CD4-positive, CD25-positive, alpha-beta regulatory T cell (primary cell): ENCODE results near the gene PTBP1. TPM values are rescaled to one million over a fixed set of nuclear protein-coding genes. Genes with fewer than 3 reads are reported as not detected.
"Not testable (repeated sequence)": the region's sequence is repeated elsewhere in the genome, so short reads cannot be mapped to it uniquely, and the experiment has no call there.

Source experiments
- ATAC-seq, 2 donors: fragments of 150-1000 bp; cut with Tn5 transposase; one replicate each; pipeline ENCODE4 v1.10.0; 2021; ENCODE audit warnings: low read depth in 2 of 2, moderate number of reproducible peaks in 2 of 2, moderate library complexity in 1 of 2
- DNase-seq, 3 donors: peaks; one replicate each; pipeline versions ENCODE4 v3.0.0 to v3.0.0-alpha.2; 2012 to 2022; ENCODE audit warnings: mixed read lengths in 1 of 3
- H3K27ac ChIP-seq: one replicate; pipeline ENCODE4 v1.7.0; 2013; ENCODE audit warnings: mild to moderate bottlenecking, low read length; ENCODE audit not compliant: insufficient read depth, poor library complexity, severe bottlenecking
- H3K27me3 ChIP-seq: one replicate; pipeline ENCODE4 v1.7.0; 2013; ENCODE audit warnings: low read length; ENCODE audit not compliant: control insufficient read depth, insufficient read depth
- H3K36me3 ChIP-seq: one replicate; pipeline ENCODE4 v1.7.0; 2013; ENCODE audit warnings: mild to moderate bottlenecking, low read length, moderate library complexity; ENCODE audit not compliant: control insufficient read depth, insufficient read depth
- H3K4me1 ChIP-seq: 2 replicates; pipeline ENCODE4 v1.7.0; 2013; ENCODE audit warnings: mild to moderate bottlenecking, low read length; ENCODE audit not compliant: insufficient read depth, control insufficient read depth, poor library complexity, severe bottlenecking
- H3K4me3 ChIP-seq: one replicate; pipeline ENCODE4 v1.7.0; 2013; ENCODE audit warnings: low read depth, mild to moderate bottlenecking, low read length, moderate library complexity
- H3K9me3 ChIP-seq, 2 experiments: 1 replicate in 1 of 2; 2 replicates in 1 of 2; pipeline ENCODE4 v1.7.0; 2013; ENCODE audit warnings: low read length in 2 of 2, mild to moderate bottlenecking in 1 of 2, moderate library complexity in 1 of 2; ENCODE audit not compliant: control insufficient read depth in 2 of 2
- H3K27ac Mint-ChIP-seq, 3 donors: one replicate each; pipeline ENCODE4 v1.8.0; 2020 to 2022; ENCODE audit warnings: mild to moderate bottlenecking in 3 of 3, mixed read lengths in 3 of 3, moderate library complexity in 2 of 3
- H3K27me3 Mint-ChIP-seq: one replicate; pipeline ENCODE4 v1.8.0; 2022; ENCODE audit warnings: mild to moderate bottlenecking, mixed read lengths
- H3K36me3 Mint-ChIP-seq: one replicate; pipeline ENCODE4 v1.8.0; 2020; ENCODE audit warnings: mixed read lengths
- H3K4me1 Mint-ChIP-seq, 4 donors: one replicate each; pipeline ENCODE4 v1.8.0; 2020 to 2022; ENCODE audit warnings: mixed read lengths in 4 of 4, mild to moderate bottlenecking in 1 of 4
- H3K4me3 Mint-ChIP-seq, 4 donors: one replicate each; pipeline ENCODE4 v1.8.0; 2020 to 2022; ENCODE audit warnings: mild to moderate bottlenecking in 4 of 4, mixed read lengths in 4 of 4, moderate library complexity in 3 of 4
- H3K9me3 Mint-ChIP-seq, 7 donors: one replicate each; pipeline ENCODE4 v1.8.0; 2020 to 2022; ENCODE audit warnings: mixed read lengths in 7 of 7, mild to moderate bottlenecking in 3 of 7, moderate library complexity in 2 of 7
- polyA plus RNA-seq, 4 donors: library from polyadenylated mRNA; unstranded; fragments of 300-500 nt; fragmentation: Illumina TruSeq; gene quantifications; one replicate each; pipeline ENCODE4 v1.2.3, GENCODE V29; 2021
- total RNA-seq: library from RNA; stranded (reverse); gene quantifications from one replicate; pipeline ENCODE4 v1.2.3, GENCODE V29; 2022

Gene PTBP1
- total and polyA plus RNA-seq, 5 donors from 2014 or later, result 108 to 308 (median 132) TPM

DNA sequence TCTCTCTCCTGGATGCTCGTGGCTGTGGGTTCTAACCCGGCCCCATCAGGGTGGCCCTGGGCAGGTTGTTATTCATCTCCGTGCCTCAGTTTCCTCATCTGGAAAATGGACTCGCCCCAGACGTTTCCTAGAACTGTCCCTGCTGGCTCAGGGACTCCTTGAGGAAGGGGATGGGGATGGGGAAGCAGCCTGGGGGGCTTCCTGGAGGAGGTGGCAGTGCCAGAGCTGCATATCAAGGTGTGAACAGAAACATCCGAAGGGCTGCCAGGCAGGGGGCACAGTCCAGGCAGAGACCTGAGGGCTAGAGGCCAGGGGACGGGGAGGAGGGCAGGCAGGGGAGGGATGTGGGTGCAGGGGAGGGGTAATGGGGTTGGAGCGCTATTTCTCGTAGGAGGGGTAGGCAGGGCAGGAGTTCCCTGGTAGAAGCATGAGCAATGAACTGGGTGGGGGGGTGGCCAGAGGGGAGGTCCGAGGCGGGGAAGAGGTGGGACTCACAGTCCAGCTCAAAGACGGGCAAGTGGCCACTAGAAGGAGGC, 51.2 kb downstream of the PTBP1 start:
- Mint-ChIP-seq H3K4me3 (no peak overlapping the region), H3K9me3 (peaks cover 0 to 1% (median 0%) of the 10 kb centered on the region in 7 donors), H3K27me3 (peaks cover 35% of the 10 kb centered on the region), H3K36me3 (no peaks in the 10 kb centered on the region), H3K4me1 (peaks cover 0 to 4% (median 0%) of the 10 kb centered on the region in 4 donors), H3K27ac (no peak overlapping the region)
- Histone ChIP-seq H3K36me3 (no peaks in the 10 kb centered on the region), H3K27me3 (peaks cover 2% of the 10 kb centered on the region), H3K27ac (no peak overlapping the region), H3K9me3 (no peaks in the 10 kb centered on the region), H3K4me1 (peaks cover 9% of the 10 kb centered on the region), H3K4me3 (no peak overlapping the region)
- no peak for DNase-seq
- ATAC-seq, result no peak

DNA sequence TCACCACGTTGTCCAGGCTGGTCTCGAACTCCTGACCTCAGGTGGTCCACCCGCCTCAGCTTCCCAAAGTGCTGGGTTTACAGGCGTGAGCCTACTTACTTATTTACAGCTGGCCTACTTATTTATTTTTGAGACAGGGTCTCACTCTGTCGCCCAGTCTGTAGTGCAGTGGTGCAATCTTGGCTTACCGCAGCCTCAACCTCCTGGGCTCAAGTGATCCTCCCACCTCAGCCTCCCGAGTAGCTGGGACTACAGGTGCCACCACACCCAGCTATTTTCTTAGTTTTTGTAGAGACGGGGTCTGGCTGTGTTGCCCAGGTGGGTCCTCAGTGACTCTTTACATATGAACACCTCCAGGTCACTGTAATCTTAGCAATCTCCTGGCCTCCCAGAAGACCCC, 51.9 kb downstream of the PTBP1 start:
- H3K4me1 ChIP-seq, H3K4me1 Mint-ChIP-seq, H3K9me3 Mint-ChIP-seq, H3K36me3 Mint-ChIP-seq, H3K4me3 ChIP-seq, H3K36me3 ChIP-seq, DNase-seq, H3K27ac ChIP-seq, H3K27ac Mint-ChIP-seq, ATAC-seq, H3K4me3 Mint-ChIP-seq, H3K9me3 ChIP-seq, H3K27me3 ChIP-seq: not testable (repeated sequence)
- H3K27me3 Mint-ChIP-seq, result peaks cover 35% of the 10 kb centered on the region

DNA sequence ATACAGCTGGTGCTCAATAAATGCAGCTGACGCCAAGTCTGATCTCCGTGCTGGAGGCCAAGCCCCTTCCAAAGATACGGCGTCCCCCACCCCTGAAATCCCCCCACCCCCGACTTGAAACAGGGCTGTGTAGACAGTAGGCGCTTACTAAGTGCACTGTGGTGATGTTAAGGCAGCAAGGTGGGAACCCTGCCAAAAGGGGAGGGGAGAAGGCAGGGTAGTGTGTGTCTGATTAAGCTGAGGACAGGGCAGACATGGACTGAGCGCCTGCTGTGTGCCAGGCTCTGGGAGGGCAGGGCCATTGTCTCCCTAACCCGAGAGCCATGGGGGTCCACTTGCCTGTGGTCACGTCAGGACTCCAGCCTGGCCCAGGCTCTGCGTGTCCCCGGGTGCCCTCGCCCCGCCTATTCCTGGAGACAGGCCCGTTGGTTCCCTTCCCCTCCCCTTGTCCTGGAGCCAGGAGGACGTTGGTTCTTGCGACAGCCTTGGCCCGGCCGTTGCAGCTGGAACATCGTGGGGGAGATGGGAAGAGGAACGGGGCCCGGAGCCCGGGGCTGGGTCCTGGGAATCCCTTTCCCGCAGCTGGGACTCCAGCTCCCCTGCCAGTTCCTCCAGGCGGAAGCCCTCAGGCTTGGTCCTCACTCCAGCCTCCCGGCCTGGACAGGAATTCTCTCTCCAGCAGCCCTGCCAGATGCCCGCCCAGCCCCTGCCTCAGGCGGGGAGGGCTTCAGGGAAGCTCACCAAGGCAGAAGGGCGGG, 53.1 kb downstream of the PTBP1 start:
- DNase-seq (no peak), ATAC-seq (peak in 1 of 2 donors; percentile 14)
- Mint-ChIP-seq H3K36me3 (no peaks in the 10 kb centered on the region), H3K27ac (no peak overlapping the region), H3K27me3 (peaks cover 30% of the 10 kb centered on the region), H3K4me3 (no peak overlapping the region), H3K4me1 (no peaks in the 10 kb centered on the region), H3K9me3 (no peaks in the 10 kb centered on the region)
- Histone ChIP-seq H3K4me1 (no peaks in the 10 kb centered on the region), H3K27me3 (no peaks in the 10 kb centered on the region), H3K9me3 (no peaks in the 10 kb centered on the region), H3K27ac (no peak overlapping the region), H3K4me3 (no peak overlapping the region), H3K36me3 (no peaks in the 10 kb centered on the region)

DNA sequence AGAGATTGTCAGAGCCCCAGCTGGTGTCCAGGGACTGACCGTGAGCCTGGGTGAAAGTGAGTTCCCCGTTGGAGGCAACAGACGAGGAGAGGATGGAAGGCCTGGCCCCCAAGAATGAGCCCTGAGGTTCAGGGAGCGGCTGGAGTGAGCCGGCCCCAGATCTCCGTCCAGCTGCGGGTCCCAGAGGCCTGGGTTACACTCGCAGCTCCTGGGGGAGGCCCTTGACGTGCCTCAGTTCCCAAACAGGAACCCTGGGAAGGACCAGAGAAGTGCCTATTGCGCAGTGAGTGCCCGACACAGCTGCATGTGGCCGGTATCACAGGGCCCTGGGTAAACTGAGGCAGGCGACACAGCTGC, 53.7 kb downstream of the PTBP1 start:
- ATAC-seq, result no peak
- H3K27me3 Mint-ChIP-seq, result peaks cover 26% of the 10 kb centered on the region
- H3K4me3 Mint-ChIP-seq, result no peak overlapping the region
- H3K27me3 ChIP-seq, result no peaks in the 10 kb centered on the region
- no peak for DNase-seq
- H3K4me1 ChIP-seq, result no peaks in the 10 kb centered on the region
- H3K4me1 Mint-ChIP-seq, result no peaks in the 10 kb centered on the region
- H3K9me3 Mint-ChIP-seq, result no peaks in the 10 kb centered on the region
- no peaks in the 10 kb centered on the region for H3K9me3 ChIP-seq
- no peaks in the 10 kb centered on the region for H3K36me3 ChIP-seq
- H3K27ac ChIP-seq, result no peak overlapping the region
- no peak overlapping the region for H3K4me3 ChIP-seq
- no peaks in the 10 kb centered on the region for H3K36me3 Mint-ChIP-seq
- no peak overlapping the region for H3K27ac Mint-ChIP-seq

DNA sequence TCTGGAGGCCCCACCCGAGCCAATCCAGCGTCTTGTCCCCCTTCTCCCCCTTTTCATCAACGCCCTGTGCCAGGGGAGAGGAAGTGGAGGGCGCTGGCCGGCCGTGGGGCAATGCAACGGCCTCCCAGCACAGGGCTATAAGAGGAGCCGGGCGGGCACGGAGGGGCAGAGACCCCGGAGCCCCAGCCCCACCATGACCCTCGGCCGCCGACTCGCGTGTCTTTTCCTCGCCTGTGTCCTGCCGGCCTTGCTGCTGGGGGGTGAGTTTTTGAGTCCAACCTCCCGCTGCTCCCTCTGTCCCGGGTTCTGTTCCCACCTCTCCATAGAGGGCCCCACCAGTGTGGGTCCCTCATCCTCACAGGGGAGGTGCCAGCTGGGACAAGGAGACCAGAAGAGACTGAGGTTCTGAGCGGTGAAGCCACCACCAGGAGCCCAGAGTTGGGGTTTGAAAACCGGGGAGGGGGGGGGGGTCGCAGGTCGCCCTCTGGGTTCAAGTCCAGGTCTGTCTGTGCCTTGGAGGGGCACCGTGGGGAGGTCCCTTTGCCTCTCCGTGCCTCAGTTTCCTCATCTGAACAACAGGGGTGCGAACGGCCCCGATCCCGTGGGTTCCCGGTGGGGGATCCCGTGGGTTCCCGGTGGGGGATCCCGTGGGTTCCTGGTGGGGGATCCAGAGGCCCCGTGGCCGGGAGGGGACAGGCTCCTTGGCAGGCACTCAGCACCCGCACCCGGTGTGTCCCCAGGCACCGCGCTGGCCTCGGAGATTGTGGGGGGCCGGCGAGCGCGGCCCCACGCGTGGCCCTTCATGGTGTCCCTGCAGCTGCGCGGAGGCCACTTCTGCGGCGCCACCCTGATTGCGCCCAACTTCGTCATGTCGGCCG, 55.1 kb downstream of the PTBP1 start, which contains the start of gene ELANE:
Gene ELANE, plus strand, starts transcription at position 168 of the 878 bp plus-strand sequence. Its CDS starts 26 bp downstream, at position 194.
- no peaks in the 10 kb centered on the region for H3K27me3 ChIP-seq
- ATAC-seq (no peak), DNase-seq (no peak)
- Mint-ChIP-seq H3K4me3 (no peak within 1 kb of the TSS), H3K9me3 (peaks cover 0 to 2% (median 0%) of the 10 kb centered on the region in 7 donors), H3K36me3 (no peaks in the 10 kb centered on the region), H3K27me3 (peaks cover 22% of the 10 kb centered on the region), H3K4me1 (peaks cover 0 to 2% (median 0%) of the 10 kb centered on the region in 4 donors), H3K27ac (no peak within 1 kb of the TSS)
- no peak within 1 kb of the TSS for H3K4me3 ChIP-seq
- no peak within 1 kb of the TSS for H3K27ac ChIP-seq
- no peaks in the 10 kb centered on the region for H3K4me1 ChIP-seq
- no peaks in the 10 kb centered on the region for H3K36me3 ChIP-seq
- no peaks in the 10 kb centered on the region for H3K9me3 ChIP-seq

DNA sequence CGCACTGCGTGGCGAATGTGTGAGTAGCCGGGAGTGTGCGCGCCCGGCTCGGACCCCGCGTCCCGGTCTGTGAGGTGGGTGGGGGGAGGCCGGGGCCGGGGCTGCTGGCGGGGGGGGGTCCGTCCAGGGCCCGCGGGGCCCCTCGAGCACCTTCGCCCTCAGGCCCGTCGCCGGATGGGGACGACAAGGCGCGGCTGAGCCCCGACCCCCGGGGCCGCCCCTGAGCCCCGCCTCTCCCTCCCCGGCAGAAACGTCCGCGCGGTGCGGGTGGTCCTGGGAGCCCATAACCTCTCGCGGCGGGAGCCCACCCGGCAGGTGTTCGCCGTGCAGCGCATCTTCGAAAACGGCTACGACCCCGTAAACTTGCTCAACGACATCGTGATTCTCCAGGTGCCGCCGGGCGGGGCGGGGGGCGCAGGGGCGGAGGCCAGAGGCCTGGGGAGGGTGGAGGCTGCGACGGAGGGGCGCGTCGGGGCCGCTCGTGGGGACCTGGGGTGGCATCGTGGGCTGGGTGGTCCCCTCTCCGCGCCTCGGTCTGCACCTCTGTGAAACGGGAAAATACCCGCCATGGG, 55.8 kb downstream of the PTBP1 start:
- Mint-ChIP-seq H3K4me1 (peaks cover 0 to 6% (median 1%) of the 10 kb centered on the region in 4 donors), H3K9me3 (peaks cover 0 to 2% (median 0%) of the 10 kb centered on the region in 7 donors), H3K27me3 (peaks cover 21% of the 10 kb centered on the region), H3K36me3 (no peaks in the 10 kb centered on the region), H3K4me3 (no peak overlapping the region), H3K27ac (no peak overlapping the region)
- no peak overlapping the region for H3K27ac ChIP-seq
- no peak for ATAC-seq
- no peaks in the 10 kb centered on the region for H3K4me1 ChIP-seq
- H3K27me3 ChIP-seq, result no peaks in the 10 kb centered on the region
- DNase-seq, result no peak
- no peaks in the 10 kb centered on the region for H3K36me3 ChIP-seq
- H3K9me3 ChIP-seq, result no peaks in the 10 kb centered on the region
- H3K4me3 ChIP-seq, result no peak overlapping the region

DNA sequence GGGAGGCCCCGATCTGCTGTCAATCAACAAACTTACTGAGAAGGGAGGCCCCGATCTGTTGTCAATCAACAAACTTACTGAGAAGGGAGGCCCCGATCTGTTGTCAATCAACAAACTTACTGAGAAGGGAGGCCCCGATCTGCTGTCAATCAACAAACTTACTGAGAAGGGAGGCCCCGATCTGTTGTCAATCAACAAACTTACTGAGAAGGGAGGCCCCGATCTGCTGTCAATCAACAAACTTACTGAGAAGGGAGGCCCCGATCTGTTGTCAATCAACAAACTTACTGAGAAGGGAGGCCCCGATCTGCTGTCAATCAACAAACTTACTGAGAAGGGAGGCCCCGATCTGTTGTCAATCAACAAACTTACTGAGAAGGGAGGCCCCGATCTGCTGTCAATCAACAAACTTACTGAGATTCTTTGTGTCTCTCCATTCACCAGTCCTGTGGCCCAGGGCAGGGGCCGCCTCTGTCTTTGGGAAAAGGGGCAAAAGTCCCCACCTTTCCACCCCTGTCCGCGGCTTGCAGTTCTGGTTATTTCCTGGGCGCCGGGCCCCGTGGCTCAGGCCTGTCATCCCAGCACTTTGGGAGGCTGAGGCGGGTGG, 56.5 kb downstream of the PTBP1 start:
- H3K36me3 Mint-ChIP-seq, H3K36me3 ChIP-seq, H3K27me3 ChIP-seq, DNase-seq, H3K4me1 Mint-ChIP-seq, ATAC-seq, H3K4me1 ChIP-seq, H3K27ac Mint-ChIP-seq, H3K9me3 Mint-ChIP-seq, H3K4me3 ChIP-seq, H3K4me3 Mint-ChIP-seq, H3K9me3 ChIP-seq, H3K27ac ChIP-seq: not testable (repeated sequence)
- H3K27me3 Mint-ChIP-seq, result peaks cover 18% of the 10 kb centered on the region
